ENCODE results near the gene CAMSAP1.

Gene CAMSAP1

DNA sequence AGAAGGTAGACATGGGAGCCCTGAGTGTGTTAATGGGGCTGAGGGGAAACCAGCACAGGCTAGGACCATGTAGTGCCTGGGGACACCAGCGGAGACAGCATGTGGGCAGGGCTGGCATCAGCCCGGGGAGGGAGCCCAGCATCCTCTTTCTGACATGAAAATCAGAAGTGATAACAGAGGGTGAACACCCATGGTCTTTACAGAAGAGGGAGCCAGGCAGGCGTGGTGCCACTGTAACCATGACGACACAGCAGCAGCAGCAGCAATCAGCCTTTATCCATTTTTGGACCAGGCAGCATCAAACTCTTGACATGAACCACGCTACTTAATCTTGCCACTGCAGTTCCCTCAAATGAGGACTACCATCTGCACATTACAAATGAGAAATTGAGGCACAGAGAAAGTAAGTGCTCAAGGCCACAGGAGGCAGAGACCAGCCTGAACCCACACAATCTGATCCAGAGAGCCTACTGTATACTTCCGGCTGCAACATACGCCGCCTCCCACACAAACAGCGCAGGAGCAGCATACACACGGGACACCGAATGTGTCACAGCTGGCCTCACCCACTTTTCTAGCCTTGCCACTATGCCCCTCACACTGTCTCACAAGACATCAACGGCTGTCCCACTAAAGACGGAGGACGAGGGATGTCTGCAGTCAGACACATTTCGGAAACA lies 23.8 kb downstream of the CAMSAP1 start:
- no peak for DNase-seq (ENCODE audit: low read depth)
- TF ChIP-seq, protein P1, sequence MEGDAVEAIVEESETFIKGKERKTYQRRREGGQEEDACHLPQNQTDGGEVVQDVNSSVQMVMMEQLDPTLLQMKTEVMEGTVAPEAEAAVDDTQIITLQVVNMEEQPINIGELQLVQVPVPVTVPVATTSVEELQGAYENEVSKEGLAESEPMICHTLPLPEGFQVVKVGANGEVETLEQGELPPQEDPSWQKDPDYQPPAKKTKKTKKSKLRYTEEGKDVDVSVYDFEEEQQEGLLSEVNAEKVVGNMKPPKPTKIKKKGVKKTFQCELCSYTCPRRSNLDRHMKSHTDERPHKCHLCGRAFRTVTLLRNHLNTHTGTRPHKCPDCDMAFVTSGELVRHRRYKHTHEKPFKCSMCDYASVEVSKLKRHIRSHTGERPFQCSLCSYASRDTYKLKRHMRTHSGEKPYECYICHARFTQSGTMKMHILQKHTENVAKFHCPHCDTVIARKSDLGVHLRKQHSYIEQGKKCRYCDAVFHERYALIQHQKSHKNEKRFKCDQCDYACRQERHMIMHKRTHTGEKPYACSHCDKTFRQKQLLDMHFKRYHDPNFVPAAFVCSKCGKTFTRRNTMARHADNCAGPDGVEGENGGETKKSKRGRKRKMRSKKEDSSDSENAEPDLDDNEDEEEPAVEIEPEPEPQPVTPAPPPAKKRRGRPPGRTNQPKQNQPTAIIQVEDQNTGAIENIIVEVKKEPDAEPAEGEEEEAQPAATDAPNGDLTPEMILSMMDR (IDR thresholded peaks at IDR 0.05; ENCODE audit: control insufficient read depth, insufficient read depth, low read depth, low read length, missing control alignments), result no peak
- no peak overlapping the region for H3K4me3 ChIP-seq (ENCODE audit: control insufficient read depth, low read depth, low read length)

DNA sequence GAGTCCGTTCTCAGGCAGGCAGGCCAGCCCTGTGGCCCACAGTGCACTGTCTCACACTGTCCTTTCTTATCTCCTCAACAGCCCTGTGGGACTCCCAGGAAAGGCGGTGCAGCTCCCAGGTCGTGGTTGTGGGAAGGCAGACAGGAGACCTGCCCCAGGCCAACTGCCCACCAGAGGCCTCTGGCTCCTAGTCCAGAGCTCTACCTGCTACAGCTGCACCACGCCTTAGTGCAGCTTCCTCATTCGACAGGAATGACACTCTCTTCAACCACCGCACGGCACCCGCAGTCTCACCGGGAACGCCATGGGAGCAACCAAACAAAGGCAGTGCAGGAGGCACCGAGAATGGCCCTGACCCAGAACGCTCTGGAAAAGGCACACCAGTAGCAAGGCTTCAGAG lies 25.3 kb downstream of the CAMSAP1 start:
- no peak for DNase-seq (ENCODE audit: low read depth)
- TF ChIP-seq, protein P1 (IDR thresholded peaks at IDR 0.05; ENCODE audit: control insufficient read depth, insufficient read depth, low read depth, low read length, missing control alignments), result no peak
- no peak overlapping the region for H3K4me3 ChIP-seq (ENCODE audit: control insufficient read depth, low read depth, low read length)

DNA sequence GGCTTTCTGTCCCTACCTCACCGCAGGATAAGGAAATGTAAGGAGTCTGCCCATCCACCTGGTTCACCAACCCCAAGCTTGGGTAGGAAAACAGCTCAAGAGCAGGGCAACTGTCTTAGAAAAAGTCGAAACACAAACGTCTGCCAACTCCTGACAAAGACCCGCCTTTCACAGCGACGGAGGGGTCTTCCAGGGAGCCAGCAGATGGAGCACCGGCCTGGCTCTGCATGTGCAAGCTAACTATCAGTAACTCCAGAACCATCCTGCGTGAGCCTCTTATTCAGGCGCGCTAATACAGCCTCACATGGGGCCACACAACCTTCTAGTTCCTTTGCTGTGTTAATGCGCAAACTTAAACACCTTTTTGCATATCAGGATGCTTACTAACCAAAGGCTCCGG lies 26.9 kb downstream of the CAMSAP1 start:
- TF ChIP-seq, protein P1 (IDR thresholded peaks at IDR 0.05; ENCODE audit: control insufficient read depth, insufficient read depth, low read depth, low read length, missing control alignments), result no peak
- no peak for DNase-seq (ENCODE audit: low read depth)
- no peak overlapping the region for H3K4me3 ChIP-seq (ENCODE audit: control insufficient read depth, low read depth, low read length)

DNA sequence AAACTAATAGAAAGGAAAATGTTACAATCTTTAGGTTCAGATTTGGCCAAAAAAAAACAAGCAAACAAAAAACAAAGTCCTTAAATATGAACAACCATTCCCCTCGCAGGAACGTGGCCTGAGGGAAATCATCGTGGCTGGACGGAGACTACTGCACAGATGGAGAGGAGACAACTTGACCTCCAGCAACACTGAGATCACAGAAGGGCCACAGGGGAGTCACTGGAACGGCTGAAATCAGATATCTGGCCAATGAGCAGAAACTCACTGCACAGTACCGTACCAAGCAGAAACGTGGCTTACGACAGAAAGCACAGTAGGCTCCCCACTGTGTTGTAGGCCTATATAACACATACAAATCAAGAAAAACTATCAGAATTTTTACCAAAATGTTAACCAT lies 27.7 kb downstream of the CAMSAP1 start:
- no peak overlapping the region for H3K4me3 ChIP-seq (ENCODE audit: control insufficient read depth, low read depth, low read length)
- TF ChIP-seq, protein P1 (IDR thresholded peaks at IDR 0.05; ENCODE audit: control insufficient read depth, insufficient read depth, low read depth, low read length, missing control alignments), result no peak
- no peak for DNase-seq (ENCODE audit: low read depth)

DNA sequence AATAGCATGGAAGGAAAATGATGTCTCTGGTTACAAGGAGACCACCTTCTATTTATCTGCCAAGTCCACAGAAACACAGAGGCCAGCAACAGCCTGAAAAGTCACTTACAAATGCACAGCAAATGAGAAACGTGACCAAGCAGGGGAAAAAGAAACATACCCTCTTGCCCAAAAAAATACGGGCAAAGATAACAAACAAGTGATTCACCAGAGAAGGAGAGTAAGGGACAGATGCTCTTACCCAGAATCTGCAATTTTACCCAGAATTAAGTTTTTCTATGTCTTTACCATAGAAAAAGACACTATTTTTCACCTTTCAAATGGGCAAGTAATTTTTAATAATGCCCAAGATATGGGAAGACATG lies 28.1 kb downstream of the CAMSAP1 start:
- no peak overlapping the region for H3K4me3 ChIP-seq (ENCODE audit: control insufficient read depth, low read depth, low read length)
- DNase-seq (ENCODE audit: low read depth), result no peak
- TF ChIP-seq, protein P1 (IDR thresholded peaks at IDR 0.05; ENCODE audit: control insufficient read depth, insufficient read depth, low read depth, low read length, missing control alignments), result no peak

DNA sequence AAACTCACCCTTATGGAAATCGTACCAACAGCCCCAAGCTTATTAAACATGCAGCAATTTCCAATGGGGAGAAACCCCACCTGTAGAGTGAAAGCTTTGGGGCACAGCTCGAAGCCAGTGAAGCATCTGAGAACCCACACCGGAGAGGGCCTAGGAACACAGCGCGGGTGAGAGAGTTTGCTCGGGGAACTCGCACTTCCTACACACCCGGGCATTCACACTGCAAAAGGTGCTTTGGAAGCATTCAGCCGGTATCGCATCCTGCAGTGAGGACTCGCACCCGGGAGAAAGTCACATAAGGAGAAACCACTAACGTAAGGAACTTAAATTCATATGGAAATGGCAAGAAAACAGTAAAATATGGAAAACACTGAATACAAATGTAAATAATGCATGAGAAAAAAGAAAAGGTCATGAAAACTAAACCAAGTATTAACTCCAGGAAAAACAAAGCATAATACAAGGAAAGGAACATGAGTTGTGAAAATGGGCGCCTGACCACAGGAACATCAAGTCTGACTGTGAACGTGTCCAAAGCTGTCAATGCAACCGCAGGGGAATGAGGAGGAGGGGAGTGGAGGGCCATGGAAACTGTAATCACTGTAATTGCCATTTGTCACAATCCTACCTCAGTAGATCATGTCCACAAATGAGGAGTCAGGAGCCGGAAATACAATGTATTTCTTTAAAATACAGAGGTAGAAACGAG lies 28.7 kb downstream of the CAMSAP1 start:
- TF ChIP-seq, protein P1 (IDR thresholded peaks at IDR 0.05; ENCODE audit: control insufficient read depth, insufficient read depth, low read depth, low read length, missing control alignments), result no peak
- no peak for DNase-seq (ENCODE audit: low read depth)
- H3K4me3 ChIP-seq (ENCODE audit: control insufficient read depth, low read depth, low read length), result no peak overlapping the region
